Activated CD4-positive, alpha-beta T cell treated with anti-CD3 and anti-CD28 coated beads, Interleukin-2, amount 10 ng/mL, durations not matched to agents 24 days and 14 days (primary cell): ENCODE measurements around the gene CYTIP. TPM values are rescaled to one million over a fixed set of nuclear protein-coding genes. Genes with fewer than 3 reads are reported as not detected.
"Not testable (repeated sequence)": the region's sequence is repeated elsewhere in the genome, so short reads cannot be mapped to it uniquely, and the experiment has no call there.

Experiments used
- DNase-seq: peaks from one replicate; pipeline ENCODE4 v3.0.0; 2022
- H3K27ac Mint-ChIP-seq: one replicate; pipeline ENCODE4 v1.8.0; 2022; ENCODE audit warnings: mild to moderate bottlenecking, mixed read lengths
- H3K27me3 Mint-ChIP-seq: one replicate; pipeline ENCODE4 v1.8.0; 2022; ENCODE audit warnings: mixed read lengths
- H3K36me3 Mint-ChIP-seq: one replicate; pipeline ENCODE4 v1.8.0; 2022; ENCODE audit warnings: low read depth, mild to moderate bottlenecking, mixed read lengths
- H3K4me1 Mint-ChIP-seq: one replicate; pipeline ENCODE4 v1.8.0; 2021; ENCODE audit warnings: mixed read lengths
- H3K4me3 Mint-ChIP-seq: one replicate; pipeline ENCODE4 v1.8.0; 2022; ENCODE audit warnings: mild to moderate bottlenecking, moderate library complexity, mixed read lengths
- H3K9me3 Mint-ChIP-seq: one replicate; pipeline ENCODE4 v1.8.0; 2021; ENCODE audit warnings: mixed read lengths
- intact Hi-C: fragments of 100-400 bp; cut with micrococcal nuclease; formaldehyde crosslinking; loops from one replicate; pipeline ENCODE4 v1.15.1; 2023
- total RNA-seq: library from RNA; stranded (reverse); gene quantifications from 2 replicates; pipeline ENCODE4 v1.2.3, GENCODE V29; 2022

Gene CYTIP
- total RNA-seq, 1 donor from 2014 or later, result 321 TPM

DNA sequence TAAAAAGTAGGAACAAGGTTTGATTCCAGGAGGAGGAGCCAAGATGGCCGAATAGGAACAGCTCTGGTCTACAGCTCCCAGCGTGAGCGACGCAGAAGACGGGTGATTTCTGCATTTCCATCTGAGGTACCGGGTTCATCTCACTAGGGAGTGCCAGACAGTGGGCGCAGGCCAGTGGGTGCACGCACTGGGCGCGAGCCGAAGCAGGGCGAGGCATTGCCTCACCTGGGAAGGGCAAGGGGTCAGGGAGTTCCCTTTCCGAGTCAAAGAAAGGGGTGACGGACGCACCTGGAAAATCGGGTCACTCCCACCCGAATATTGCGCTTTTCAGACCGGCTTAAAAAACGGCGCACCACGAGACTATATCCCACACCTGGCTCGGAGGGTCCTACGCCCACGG is 75.4 kb downstream of the CYTIP start:
- H3K4me1 Mint-ChIP-seq, result peaks cover 12% of the 10 kb centered on the region
- H3K27ac Mint-ChIP-seq, DNase-seq, H3K27me3 Mint-ChIP-seq, H3K4me3 Mint-ChIP-seq, intact Hi-C loops: not testable (repeated sequence)
- peaks cover 16% of the 10 kb centered on the region for H3K9me3 Mint-ChIP-seq
- H3K36me3 Mint-ChIP-seq, result peaks cover 25% of the 10 kb centered on the region

DNA sequence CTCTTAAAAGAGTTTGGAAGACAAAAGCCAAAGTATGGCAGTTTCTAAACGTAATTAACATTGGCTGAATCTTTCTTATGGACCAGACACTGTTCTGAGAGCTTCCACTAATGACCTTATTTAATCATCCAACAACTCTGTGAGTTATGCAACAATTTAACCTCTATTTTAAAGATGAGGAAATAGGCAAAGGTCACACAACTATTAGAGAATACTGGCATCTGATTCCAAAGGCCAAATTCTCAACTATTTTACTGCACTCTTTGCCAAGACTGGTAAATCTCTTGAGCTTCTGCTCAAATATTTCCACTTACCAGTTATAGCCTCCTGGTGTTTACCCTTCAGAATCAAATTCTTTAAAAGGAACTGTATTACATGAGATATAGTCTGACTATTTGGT is 76.2 kb downstream of the CYTIP start:
- intact Hi-C loops, result no loop called here
- Mint-ChIP-seq H3K27ac (no peak overlapping the region), H3K4me3 (no peak overlapping the region)

More for the DNA sequence above, 76.2 kb downstream of the CYTIP start:
- H3K36me3 Mint-ChIP-seq, result peaks cover 32% of the 10 kb centered on the region
- H3K27me3 Mint-ChIP-seq, result no peaks in the 10 kb centered on the region
- peaks cover 14% of the 10 kb centered on the region for H3K4me1 Mint-ChIP-seq
- no peak for DNase-seq
- peaks cover 19% of the 10 kb centered on the region for H3K9me3 Mint-ChIP-seq

Other genes with a start within 250 kb of the CYTIP start
- not detected in 2 replicates for gene GALNT5, start 186.4 kb downstream of the CYTIP start, total RNA-seq
- gene ERMN, start 118.3 kb downstream of the CYTIP start, total RNA-seq, result 1.4 and 1.6 TPM in 2 replicates
- gene ACVR1C, start 184.8 kb upstream of the CYTIP start, total RNA-seq, result 0.98 and 1.0 TPM in 2 replicates